NCI-H1092 (cell line): Measurements from ENCODE around the gene COLEC11.

ENCODE experiments used
- DNase-seq: peaks from one replicate; lab custom pipeline; 2025; lab: John Stamatoyannopoulos, UW

COLEC11 gene

DNA sequence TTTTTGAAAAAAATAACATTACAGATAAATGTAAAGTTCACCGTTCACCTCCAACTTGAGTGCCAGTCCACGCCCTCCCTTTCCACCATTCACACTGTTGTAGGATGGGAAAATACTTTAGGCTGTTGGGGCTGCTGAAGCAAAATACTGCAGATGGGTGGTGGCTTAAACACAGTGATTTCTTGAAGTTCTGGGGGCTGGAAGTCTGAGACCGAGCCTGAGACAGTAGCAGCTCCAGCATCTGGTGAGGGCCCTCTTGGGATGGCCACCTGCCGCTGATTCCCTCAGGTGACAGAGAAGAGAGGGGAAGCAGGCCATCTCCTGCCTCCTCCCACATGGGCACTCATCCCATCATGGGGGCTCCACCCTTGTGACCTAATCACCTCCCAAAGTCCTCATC lies 80.8 kb downstream of the COLEC11 start:
- no peak for DNase-seq

GRCh38 chr2:3677436-3677835 lies 82.5 kb downstream of the COLEC11 start:
- no peak for DNase-seq

DNA sequence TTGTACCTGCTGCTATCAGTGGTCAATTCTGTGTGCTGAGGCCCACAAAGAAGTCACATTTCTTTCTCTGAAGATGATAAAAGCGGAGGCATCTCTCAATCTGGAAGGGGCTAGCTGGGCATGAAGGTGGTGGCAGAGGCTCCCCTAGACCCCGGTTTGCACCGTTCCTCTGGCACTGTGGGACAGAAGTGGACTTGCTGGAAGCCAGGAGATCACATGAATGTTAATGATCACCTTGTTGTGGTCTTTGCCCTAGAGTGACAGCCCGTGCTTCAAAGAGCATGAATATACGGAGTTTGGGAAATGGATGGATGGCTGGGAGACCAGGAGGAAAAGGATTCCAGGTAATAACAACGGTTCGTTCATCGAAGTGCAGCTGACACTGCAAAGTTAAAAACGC lies 83.3 kb downstream of the COLEC11 start:
- no peak for DNase-seq

- DNase-seq, result no peak
Measured at GRCh38 chr2:3679180-3679579, 84.3 kb downstream of the COLEC11 start.

GRCh38 chr2:3679616-3680393 lies 84.9 kb downstream of the COLEC11 start:
- no peak for DNase-seq

GRCh38 chr2:3680548-3681345 lies 85.8 kb downstream of the COLEC11 start:
- DNase-seq, result no peak

GRCh38 chr2:3681625-3682024 lies 86.7 kb downstream of the COLEC11 start:
- DNase-seq, result no peak

GRCh38 chr2:3682811-3683210 lies 87.9 kb downstream of the COLEC11 start:
- DNase-seq, result no peak

- no peak for DNase-seq
Measured at GRCh38 chr2:3683748-3684454, 89.0 kb downstream of the COLEC11 start.

DNA sequence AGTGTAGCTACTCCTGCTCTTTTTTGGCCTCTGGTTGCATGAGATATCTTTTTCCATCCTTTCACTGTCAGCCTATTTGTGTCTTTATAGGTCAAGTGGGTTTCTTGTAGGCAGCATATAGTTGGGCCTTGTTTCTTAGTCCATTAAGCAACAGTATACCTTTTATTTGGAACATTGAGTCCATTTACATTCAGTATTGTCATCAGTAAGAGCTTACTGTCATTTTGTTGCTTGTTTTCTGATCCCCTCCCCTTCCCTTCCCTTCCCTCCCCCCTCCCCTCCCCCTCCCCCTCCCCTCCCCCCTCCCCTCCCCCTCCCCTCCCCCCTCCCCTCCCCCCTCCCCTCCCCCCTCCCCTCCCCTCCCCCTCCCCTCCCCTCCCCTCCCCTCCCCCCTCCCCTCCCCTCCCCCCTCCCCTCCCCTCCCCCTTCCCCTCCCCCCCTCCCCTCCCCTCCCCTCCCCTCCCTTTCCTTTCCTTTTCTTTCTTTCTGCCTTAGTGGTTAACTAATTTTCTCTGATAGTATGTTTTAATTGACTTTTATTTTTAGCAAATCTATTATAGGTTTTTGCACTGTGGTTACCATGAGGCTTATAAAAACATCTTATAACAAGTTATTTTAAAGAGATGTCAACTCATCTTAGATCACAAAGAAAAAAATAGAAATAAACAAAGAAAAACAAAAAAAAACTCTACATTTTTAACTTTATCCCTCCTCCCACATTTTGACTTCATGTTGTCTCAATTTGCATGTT lies 95.3 kb downstream of the COLEC11 start:
- DNase-seq, result no peak

GRCh38 chr2:3692375-3692774 lies 97.5 kb downstream of the COLEC11 start:
- no peak for DNase-seq
